HAP-1 (cell line): Measurements from ENCODE around the gene EPN3.

Source experiments
- DNase-seq, 2 experiments: peaks; one replicate each; pipeline ENCODE4 v3.0.0-alpha.2; 2016 to 2020; ENCODE audit warnings: low spot score in 2 of 2
- H3K27me3 ChIP-seq: fragments of 250-450 bp; sonication (Bioruptor Pico); 2 replicates; pipeline ENCODE4 v1.5.1; 2020; ENCODE audit warnings: low read depth, mild to moderate bottlenecking, moderate library complexity
- H3K36me3 ChIP-seq: fragments of 250-450 bp; sonication (Bioruptor Pico); replicated peaks from 2 replicates; pipeline ENCODE4 v1.5.1; 2020; ENCODE audit warnings: mild to moderate bottlenecking
- H3K4me1 ChIP-seq: fragments of 250-450 bp; sonication (Bioruptor Pico); 2 replicates; pipeline ENCODE4 v1.5.1; 2020; ENCODE audit warnings: mild to moderate bottlenecking
- H3K4me3 ChIP-seq: fragments of 250-450 bp; sonication (Bioruptor Pico); 2 replicates; pipeline ENCODE4 v1.5.1; 2020; ENCODE audit warnings: mild to moderate bottlenecking, moderate library complexity
- H3K9me3 ChIP-seq: fragments of 250-450 bp; sonication (Bioruptor Pico); 2 replicates; pipeline ENCODE4 v1.5.1; 2020; ENCODE audit warnings: mild to moderate bottlenecking, moderate library complexity
- in situ Hi-C: fragments of 300-500 bp; cut with MboI; formaldehyde crosslinking; loops from 3 replicates; pipeline ENCODE4 v1.14.3; 2020; ENCODE audit warnings: low sequenced_read_pairs, inconsistent platforms, mixed read lengths

Gene EPN3

GRCh38 chr17:50565402-50566350 lies 33.1 kb downstream of the EPN3 start:
- no peak for DNase-seq
- Histone ChIP-seq H3K9me3 (no peaks in the 10 kb centered on the region), H3K4me3 (no peak overlapping the region), H3K27me3 (peaks cover 47% of the 10 kb centered on the region), H3K4me1 (no peaks in the 10 kb centered on the region), H3K36me3 (no peaks in the 10 kb centered on the region)
- in situ Hi-C loops = no loop called here

- in situ Hi-C loops = no loop called here
- Histone ChIP-seq H3K9me3 (no peaks in the 10 kb centered on the region), H3K4me1 (no peaks in the 10 kb centered on the region), H3K36me3 (no peaks in the 10 kb centered on the region), H3K27me3 (peaks cover 40% of the 10 kb centered on the region), H3K4me3 (no peak overlapping the region)
- no peak for DNase-seq
Observed at GRCh38 chr17:50566886-50567285, 34.4 kb downstream of the EPN3 start.

GRCh38 chr17:50568659-50569058 lies 36.1 kb downstream of the EPN3 start:
- peaks cover 24% of the 10 kb centered on the region for H3K27me3 ChIP-seq
- no peak overlapping the region for H3K4me3 ChIP-seq
- no peaks in the 10 kb centered on the region for H3K36me3 ChIP-seq
- H3K9me3 ChIP-seq = no peaks in the 10 kb centered on the region
- in situ Hi-C loops = no loop called here
- no peaks in the 10 kb centered on the region for H3K4me1 ChIP-seq
- no peak for DNase-seq

- H3K27me3 ChIP-seq = peaks cover 17% of the 10 kb centered on the region
- no peaks in the 10 kb centered on the region for H3K36me3 ChIP-seq
- in situ Hi-C loops = no loop called here
- H3K4me3 ChIP-seq = no peak overlapping the region
- DNase-seq = no peak
- H3K9me3 ChIP-seq = no peaks in the 10 kb centered on the region
- H3K4me1 ChIP-seq = no peaks in the 10 kb centered on the region
Observed at GRCh38 chr17:50569592-50569991, 37.1 kb downstream of the EPN3 start.

- no peaks in the 10 kb centered on the region for H3K9me3 ChIP-seq
- in situ Hi-C loops = no loop called here
Observed at GRCh38 chr17:50570032-50570431, 37.5 kb downstream of the EPN3 start.

DNA sequence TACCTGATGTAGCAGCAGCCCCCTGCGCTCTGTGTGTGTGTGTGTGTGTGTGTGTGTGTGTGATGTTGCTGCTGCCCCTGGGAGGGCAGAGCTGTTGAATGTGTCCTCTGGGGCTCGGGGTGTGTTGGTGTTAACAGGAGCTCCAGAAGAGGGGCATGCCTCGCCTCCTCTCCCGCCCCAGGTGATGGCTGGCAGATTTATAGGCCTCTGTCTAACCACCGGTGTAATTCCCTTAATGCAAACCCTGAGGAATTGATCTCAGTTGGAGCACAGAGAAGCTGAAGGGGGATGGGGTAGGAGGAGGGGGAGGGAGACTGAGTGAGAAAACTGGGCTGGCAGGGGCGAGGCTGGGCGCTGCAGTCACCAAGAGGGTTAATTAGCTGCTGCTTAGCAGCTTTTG lies 38.0 kb downstream of the EPN3 start:
- Histone ChIP-seq H3K27me3 (peaks cover 13% of the 10 kb centered on the region), H3K36me3 (no peaks in the 10 kb centered on the region), H3K4me1 (no peaks in the 10 kb centered on the region), H3K9me3 (no peaks in the 10 kb centered on the region), H3K4me3 (no peak overlapping the region)
- DNase-seq = no peak
- in situ Hi-C loops = no loop called here

More at GRCh38 chr17:50570032-50570431, 37.5 kb downstream of the EPN3 start:
- H3K4me1 ChIP-seq = no peaks in the 10 kb centered on the region
- no peak for DNase-seq
- no peak overlapping the region for H3K4me3 ChIP-seq
- H3K36me3 ChIP-seq = no peaks in the 10 kb centered on the region
- peaks cover 15% of the 10 kb centered on the region for H3K27me3 ChIP-seq

GRCh38 chr17:50571681-50572080 lies 39.1 kb downstream of the EPN3 start:
- DNase-seq = no peak
- no peak overlapping the region for H3K4me3 ChIP-seq
- H3K4me1 ChIP-seq = no peaks in the 10 kb centered on the region
- H3K9me3 ChIP-seq = no peaks in the 10 kb centered on the region
- peaks cover 2% of the 10 kb centered on the region; the same call in 1 of the 2 replicates for H3K27me3 ChIP-seq
- no peaks in the 10 kb centered on the region for H3K36me3 ChIP-seq
- in situ Hi-C loops = no loop called here

GRCh38 chr17:50572541-50572940 lies 40.0 kb downstream of the EPN3 start:
- H3K27me3 ChIP-seq = no peaks in the 10 kb centered on the region
- no peaks in the 10 kb centered on the region for H3K36me3 ChIP-seq
- H3K4me1 ChIP-seq = no peaks in the 10 kb centered on the region
- no peak overlapping the region for H3K4me3 ChIP-seq
- in situ Hi-C loops = no loop called here
- no peaks in the 10 kb centered on the region for H3K9me3 ChIP-seq
- no peak for DNase-seq

GRCh38 chr17:50573866-50574611 lies 41.5 kb downstream of the EPN3 start:
- no peaks in the 10 kb centered on the region for H3K27me3 ChIP-seq
- in situ Hi-C loops = no loop called here
- no peaks in the 10 kb centered on the region for H3K36me3 ChIP-seq
- H3K4me1 ChIP-seq = no peaks in the 10 kb centered on the region
- DNase-seq = no peak
- H3K4me3 ChIP-seq = no peak overlapping the region
- H3K9me3 ChIP-seq = no peaks in the 10 kb centered on the region

- in situ Hi-C loops = no loop called here
- Histone ChIP-seq H3K36me3 (no peaks in the 10 kb centered on the region), H3K9me3 (no peaks in the 10 kb centered on the region), H3K27me3 (no peaks in the 10 kb centered on the region), H3K4me3 (no peak overlapping the region), H3K4me1 (no peaks in the 10 kb centered on the region)
- peak in 1 of 2 experiments; percentile 26 for DNase-seq
Observed at GRCh38 chr17:50575581-50576210, 43.2 kb downstream of the EPN3 start.

- DNase-seq = no peak
- H3K9me3 ChIP-seq = no peaks in the 10 kb centered on the region
- in situ Hi-C loops = no loop called here
- H3K4me1 ChIP-seq = no peaks in the 10 kb centered on the region
- no peak overlapping the region for H3K4me3 ChIP-seq
- H3K36me3 ChIP-seq = no peaks in the 10 kb centered on the region
- no peaks in the 10 kb centered on the region; the same call in 1 of the 2 replicates for H3K27me3 ChIP-seq
Observed at GRCh38 chr17:50576864-50577263, 44.3 kb downstream of the EPN3 start.

- H3K27me3 ChIP-seq = no peaks in the 10 kb centered on the region; the same call in 1 of the 2 replicates
Observed at GRCh38 chr17:50577451-50577954, 45.0 kb downstream of the EPN3 start.

GRCh38 chr17:50578173-50578572 lies 45.6 kb downstream of the EPN3 start:
- H3K4me1 ChIP-seq = no peaks in the 10 kb centered on the region
- DNase-seq = no peak
- no peaks in the 10 kb centered on the region for H3K9me3 ChIP-seq
- no peaks in the 10 kb centered on the region for H3K36me3 ChIP-seq
- in situ Hi-C loops = no loop called here
- H3K27me3 ChIP-seq = no peaks in the 10 kb centered on the region; the same call in 1 of the 2 replicates
- H3K4me3 ChIP-seq = no peak overlapping the region

More at GRCh38 chr17:50577451-50577954, 45.0 kb downstream of the EPN3 start:
- Histone ChIP-seq H3K9me3 (no peaks in the 10 kb centered on the region), H3K36me3 (no peaks in the 10 kb centered on the region), H3K4me1 (no peaks in the 10 kb centered on the region), H3K4me3 (no peak overlapping the region)
- no peak for DNase-seq
- in situ Hi-C loops = no loop called here
